Measurements from ENCODE around the gene RAPGEF5. TPM values are rescaled to one million over a fixed set of nuclear protein-coding genes. Genes with fewer than 3 reads are reported as not detected.

Gene RAPGEF5
- polyA plus RNA-seq, 1 donor (not counting 4 experiments of a cell fraction or from before 2014, with no cell fraction given): 2.1 TPM

DNA sequence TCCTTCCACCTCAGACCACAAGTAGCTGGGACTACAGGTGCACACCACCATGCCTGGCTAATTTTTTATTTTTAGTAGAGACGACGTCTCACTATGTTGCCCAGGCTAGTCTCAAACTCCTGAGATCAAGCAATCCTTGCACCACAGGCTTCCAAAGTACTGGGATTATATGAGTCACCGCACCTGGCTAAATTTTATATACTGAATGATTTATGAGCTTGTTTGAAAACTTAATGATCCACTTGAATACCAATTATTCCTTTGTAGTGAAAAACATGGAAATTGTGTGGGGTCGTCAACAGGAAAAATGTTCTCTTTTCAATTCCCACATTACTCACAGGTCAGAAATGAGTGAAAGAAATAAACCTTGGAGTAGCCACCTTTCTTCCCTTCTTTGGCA is 31.3 kb downstream of the RAPGEF5 start:
- Histone ChIP-seq H2AFZ (ENCODE audit: control insufficient read depth, low read length) (no peak overlapping the region), H3K79me2 (ENCODE audit: control insufficient read depth, insufficient read depth, low read length) (no peaks in the 10 kb centered on the region), H3K27ac (ENCODE audit: control insufficient read depth, insufficient read depth, low read length) (no peak overlapping the region), H3K36me3 (ENCODE audit: control insufficient read depth in 2 of 2, extremely low read depth in 1 of 2, insufficient read depth in 2 of 2, low read length in 2 of 2) (no peaks in the 10 kb centered on the region), H4K20me1 (ENCODE audit: control insufficient read depth, extremely low read depth, insufficient read depth, low read length) (no peaks in the 10 kb centered on the region), H3K4me2 (ENCODE audit: control insufficient read depth, extremely low read depth, insufficient read depth, low read depth, low read length) (no peak overlapping the region), H3K9ac (ENCODE audit: control insufficient read depth, extremely low read depth, insufficient read depth, low read length) (no peak overlapping the region), H3K9me1 (ENCODE audit: control insufficient read depth, extremely low read depth, insufficient read depth, low read length) (no peaks in the 10 kb centered on the region), H3K4me3 (ENCODE audit: control insufficient read depth in 2 of 3, extremely low read depth in 1 of 3, insufficient read depth in 2 of 3, low read depth in 1 of 3, low read length in 3 of 3) (no peak overlapping the region), H3K9me3 (ENCODE audit: control insufficient read depth, low read depth, low read length) (no peaks in the 10 kb centered on the region), H3K27me3 (ENCODE audit: control insufficient read depth, extremely low read depth, insufficient read depth, low read length) (no peaks in the 10 kb centered on the region), H3K4me1 (ENCODE audit: control insufficient read depth, extremely low read depth, insufficient read depth, low read length) (no peaks in the 10 kb centered on the region)
- TF ChIP-seq, protein P1, sequence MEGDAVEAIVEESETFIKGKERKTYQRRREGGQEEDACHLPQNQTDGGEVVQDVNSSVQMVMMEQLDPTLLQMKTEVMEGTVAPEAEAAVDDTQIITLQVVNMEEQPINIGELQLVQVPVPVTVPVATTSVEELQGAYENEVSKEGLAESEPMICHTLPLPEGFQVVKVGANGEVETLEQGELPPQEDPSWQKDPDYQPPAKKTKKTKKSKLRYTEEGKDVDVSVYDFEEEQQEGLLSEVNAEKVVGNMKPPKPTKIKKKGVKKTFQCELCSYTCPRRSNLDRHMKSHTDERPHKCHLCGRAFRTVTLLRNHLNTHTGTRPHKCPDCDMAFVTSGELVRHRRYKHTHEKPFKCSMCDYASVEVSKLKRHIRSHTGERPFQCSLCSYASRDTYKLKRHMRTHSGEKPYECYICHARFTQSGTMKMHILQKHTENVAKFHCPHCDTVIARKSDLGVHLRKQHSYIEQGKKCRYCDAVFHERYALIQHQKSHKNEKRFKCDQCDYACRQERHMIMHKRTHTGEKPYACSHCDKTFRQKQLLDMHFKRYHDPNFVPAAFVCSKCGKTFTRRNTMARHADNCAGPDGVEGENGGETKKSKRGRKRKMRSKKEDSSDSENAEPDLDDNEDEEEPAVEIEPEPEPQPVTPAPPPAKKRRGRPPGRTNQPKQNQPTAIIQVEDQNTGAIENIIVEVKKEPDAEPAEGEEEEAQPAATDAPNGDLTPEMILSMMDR (optimal IDR thresholded peaks at IDR 0.05 in 1 of 3, IDR thresholded peaks at IDR 0.05 in 1 of 3, conservative IDR thresholded peaks at IDR 0.05 in 1 of 3; ENCODE audit: extremely low read depth in 1 of 3, insufficient read depth in 2 of 3, low read length in 3 of 3): no peak
- no peak for TF ChIP-seq EZH2 (IDR thresholded peaks at IDR 0.05; ENCODE audit: low read length)
- no peak for FAIRE-seq
- dilution Hi-C loops (cut with MboI; ENCODE audit: extremely low pct_ligation_motif_present, low sequenced_read_pairs): no loop called here
- DNase-seq (ENCODE audit: low read depth, low spot score): no peak

DNA sequence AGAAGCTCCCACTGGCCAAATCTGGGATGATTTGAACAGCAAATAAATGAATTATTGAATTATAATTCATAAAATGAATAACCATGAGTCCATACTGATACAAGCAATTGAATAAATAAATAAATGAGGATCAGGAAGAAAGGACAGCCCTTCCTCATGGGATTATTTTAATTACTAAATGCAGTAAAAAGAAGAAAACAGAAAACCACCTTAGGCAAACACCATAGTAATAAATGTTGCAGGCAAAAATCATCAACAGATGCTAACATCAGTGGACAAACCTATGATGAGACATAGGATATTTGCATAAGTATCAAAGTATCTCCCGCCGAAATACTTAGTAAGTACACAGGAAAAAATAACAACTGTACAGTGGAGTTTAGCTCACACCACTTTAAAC is 33.2 kb downstream of the RAPGEF5 start:
- Histone ChIP-seq H3K4me3 (ENCODE audit: control insufficient read depth in 2 of 3, extremely low read depth in 1 of 3, insufficient read depth in 2 of 3, low read depth in 1 of 3, low read length in 3 of 3) (no peak overlapping the region), H3K9me3 (ENCODE audit: control insufficient read depth, low read depth, low read length) (no peaks in the 10 kb centered on the region), H3K36me3 (ENCODE audit: control insufficient read depth in 2 of 2, extremely low read depth in 1 of 2, insufficient read depth in 2 of 2, low read length in 2 of 2) (no peaks in the 10 kb centered on the region), H3K4me2 (ENCODE audit: control insufficient read depth, extremely low read depth, insufficient read depth, low read depth, low read length) (no peak overlapping the region), H3K9me1 (ENCODE audit: control insufficient read depth, extremely low read depth, insufficient read depth, low read length) (peaks cover 2% of the 10 kb centered on the region), H3K4me1 (ENCODE audit: control insufficient read depth, extremely low read depth, insufficient read depth, low read length) (peaks cover 7% of the 10 kb centered on the region), H3K27ac (ENCODE audit: control insufficient read depth, insufficient read depth, low read length) (no peak overlapping the region), H4K20me1 (ENCODE audit: control insufficient read depth, extremely low read depth, insufficient read depth, low read length) (no peaks in the 10 kb centered on the region), H3K79me2 (ENCODE audit: control insufficient read depth, insufficient read depth, low read length) (no peaks in the 10 kb centered on the region), H3K9ac (ENCODE audit: control insufficient read depth, extremely low read depth, insufficient read depth, low read length) (no peak overlapping the region), H3K27me3 (ENCODE audit: control insufficient read depth, extremely low read depth, insufficient read depth, low read length) (no peaks in the 10 kb centered on the region), H2AFZ (ENCODE audit: control insufficient read depth, low read length) (no peak overlapping the region)
- no peak for FAIRE-seq
- dilution Hi-C loops (cut with MboI; ENCODE audit: extremely low pct_ligation_motif_present, low sequenced_read_pairs): no loop called here
- TF ChIP-seq, protein P1 (optimal IDR thresholded peaks at IDR 0.05 in 1 of 3, IDR thresholded peaks at IDR 0.05 in 1 of 3, conservative IDR thresholded peaks at IDR 0.05 in 1 of 3; ENCODE audit: extremely low read depth in 1 of 3, insufficient read depth in 2 of 3, low read length in 3 of 3): no peak
- TF ChIP-seq EZH2 (IDR thresholded peaks at IDR 0.05; ENCODE audit: low read length): no peak
- no peak for DNase-seq (ENCODE audit: low read depth, low spot score)

Measured in keratinocyte (primary cell).